ENCODE results near the gene PDCD1. TPM values are rescaled to one million over a fixed set of nuclear protein-coding genes. Genes with fewer than 3 reads are reported as not detected.

PDCD1 gene
- total and polyA plus RNA-seq, 9 donors, result 0.13 to 0.57 (median 0.27) TPM; not detected in 2

DNA sequence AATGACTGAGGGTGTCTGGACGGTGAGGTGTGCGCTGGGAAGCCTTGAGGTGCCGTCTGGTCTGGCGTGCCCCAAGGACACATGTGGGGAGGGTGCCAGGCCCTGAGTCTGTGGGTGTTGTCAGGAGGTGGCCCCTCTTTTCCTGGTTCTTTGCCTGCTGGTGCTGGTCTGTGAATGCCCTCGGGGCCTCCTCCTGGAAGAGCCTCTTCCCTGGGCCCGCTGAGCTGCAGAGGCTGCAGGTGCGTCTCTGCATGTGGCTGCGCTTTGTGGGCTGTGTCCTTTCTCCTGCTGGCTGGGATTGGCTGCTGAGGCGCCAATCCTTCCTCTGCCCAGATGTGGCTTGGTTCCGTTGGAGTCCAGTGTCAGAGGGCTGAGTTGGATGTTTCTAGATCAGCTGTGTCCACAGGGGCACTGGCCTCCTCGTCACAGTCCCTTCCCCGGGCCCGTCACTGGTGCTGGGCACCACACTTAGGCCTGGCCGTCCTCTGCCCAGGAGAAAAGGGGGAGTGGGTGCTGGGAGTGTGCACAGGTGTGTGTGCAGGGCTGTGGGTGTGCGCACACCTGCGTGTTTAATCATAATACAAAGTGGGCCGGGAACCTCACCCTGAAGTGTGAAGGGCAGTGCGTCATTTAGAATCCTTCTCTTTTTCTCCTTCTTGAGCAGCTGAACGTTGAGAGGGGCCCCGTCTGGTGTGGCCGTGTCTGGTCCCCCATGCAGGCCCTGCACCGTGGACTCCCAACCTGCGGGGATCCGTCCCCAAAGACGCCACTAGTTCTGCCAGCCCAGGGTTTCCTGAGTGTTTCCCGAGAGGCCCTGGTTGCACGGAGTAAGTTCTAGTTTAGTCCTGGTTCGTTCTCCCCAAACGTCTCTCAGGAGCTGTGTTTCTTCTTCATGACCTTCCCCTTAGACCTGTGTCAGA, 46.4 kb upstream of the PDCD1 start:
- DNase-seq, result peak in 2 of 5 donors; percentile 25 to 40
- no peaks in the 10 kb centered on the region for H3K27me3 ChIP-seq
- H3K9me3 ChIP-seq, result no peaks in the 10 kb centered on the region
- no peak overlapping the region for H3K4me3 ChIP-seq
- H3K27ac ChIP-seq, result no peak overlapping the region
- no peak for TF ChIP-seq EP300 (IDR thresholded peaks at IDR 0.05)
- TF ChIP-seq, protein P1, sequence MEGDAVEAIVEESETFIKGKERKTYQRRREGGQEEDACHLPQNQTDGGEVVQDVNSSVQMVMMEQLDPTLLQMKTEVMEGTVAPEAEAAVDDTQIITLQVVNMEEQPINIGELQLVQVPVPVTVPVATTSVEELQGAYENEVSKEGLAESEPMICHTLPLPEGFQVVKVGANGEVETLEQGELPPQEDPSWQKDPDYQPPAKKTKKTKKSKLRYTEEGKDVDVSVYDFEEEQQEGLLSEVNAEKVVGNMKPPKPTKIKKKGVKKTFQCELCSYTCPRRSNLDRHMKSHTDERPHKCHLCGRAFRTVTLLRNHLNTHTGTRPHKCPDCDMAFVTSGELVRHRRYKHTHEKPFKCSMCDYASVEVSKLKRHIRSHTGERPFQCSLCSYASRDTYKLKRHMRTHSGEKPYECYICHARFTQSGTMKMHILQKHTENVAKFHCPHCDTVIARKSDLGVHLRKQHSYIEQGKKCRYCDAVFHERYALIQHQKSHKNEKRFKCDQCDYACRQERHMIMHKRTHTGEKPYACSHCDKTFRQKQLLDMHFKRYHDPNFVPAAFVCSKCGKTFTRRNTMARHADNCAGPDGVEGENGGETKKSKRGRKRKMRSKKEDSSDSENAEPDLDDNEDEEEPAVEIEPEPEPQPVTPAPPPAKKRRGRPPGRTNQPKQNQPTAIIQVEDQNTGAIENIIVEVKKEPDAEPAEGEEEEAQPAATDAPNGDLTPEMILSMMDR (IDR thresholded peaks at IDR 0.05), result no peak
- no peak for TF ChIP-seq POLR2A (IDR thresholded peaks at IDR 0.05)
- intact Hi-C loops (cut with DNase I), result no loop called here
- peaks cover 24% of the 10 kb centered on the region for H3K4me1 ChIP-seq (ENCODE audit: insufficient read depth)
- H3K36me3 ChIP-seq, result no peaks in the 10 kb centered on the region
- 88 to 93% (median 92%) methylated on average over 29 of the region's 29 CpGs for WGBS, 3 donors

DNA sequence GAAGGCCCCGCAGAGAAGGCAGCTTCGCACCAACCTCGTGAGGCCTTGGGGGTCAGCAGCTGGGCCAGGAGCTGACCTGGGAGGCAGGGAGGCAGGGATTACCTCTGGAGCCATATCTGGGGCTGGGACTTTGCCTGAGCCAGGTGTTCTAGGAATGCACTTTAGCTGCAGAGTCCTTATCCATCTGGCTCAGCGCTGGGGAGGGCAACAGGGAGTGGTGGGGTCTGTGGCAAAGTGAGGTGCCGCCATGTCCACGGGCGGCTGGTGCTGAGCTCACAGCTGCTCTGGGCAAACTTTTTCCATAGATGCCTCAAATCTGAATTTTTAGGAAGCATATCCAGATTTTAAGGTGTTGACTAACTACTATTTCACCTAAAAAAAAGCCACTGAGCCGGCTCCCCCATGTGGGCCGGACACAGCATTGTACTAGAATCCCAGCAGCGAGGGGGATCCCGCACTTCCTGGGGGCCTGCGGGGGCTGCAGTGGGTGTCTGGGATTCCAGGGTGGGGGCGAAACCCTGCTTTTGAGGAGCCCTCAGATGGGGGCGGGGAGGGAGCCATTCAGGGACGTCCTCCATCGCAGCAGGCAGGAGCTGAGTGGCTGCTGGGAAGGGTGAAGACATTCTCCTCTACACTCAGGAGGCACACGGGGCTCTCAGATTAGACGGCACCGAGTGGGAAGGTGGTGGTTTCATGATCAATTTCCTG, 45.5 kb upstream of the PDCD1 start:
- Histone ChIP-seq H3K36me3 (no peaks in the 10 kb centered on the region), H3K4me1 (ENCODE audit: insufficient read depth) (peaks cover 28% of the 10 kb centered on the region), H3K4me3 (no peak overlapping the region), H3K27me3 (no peaks in the 10 kb centered on the region), H3K27ac (no peak overlapping the region), H3K9me3 (no peaks in the 10 kb centered on the region)
- peak in 2 of 5 donors; percentile 26 to 36 for DNase-seq
- intact Hi-C loops (cut with DNase I), result no loop called here
- 89 to 93% (median 92%) methylated on average over 19 of the region's 19 CpGs for WGBS, 3 donors
- TF ChIP-seq EP300 (IDR thresholded peaks at IDR 0.05) (no peak), POLR2A (IDR thresholded peaks at IDR 0.05) (no peak)
- TF ChIP-seq, protein P1 (IDR thresholded peaks at IDR 0.05), result no peak

DNA sequence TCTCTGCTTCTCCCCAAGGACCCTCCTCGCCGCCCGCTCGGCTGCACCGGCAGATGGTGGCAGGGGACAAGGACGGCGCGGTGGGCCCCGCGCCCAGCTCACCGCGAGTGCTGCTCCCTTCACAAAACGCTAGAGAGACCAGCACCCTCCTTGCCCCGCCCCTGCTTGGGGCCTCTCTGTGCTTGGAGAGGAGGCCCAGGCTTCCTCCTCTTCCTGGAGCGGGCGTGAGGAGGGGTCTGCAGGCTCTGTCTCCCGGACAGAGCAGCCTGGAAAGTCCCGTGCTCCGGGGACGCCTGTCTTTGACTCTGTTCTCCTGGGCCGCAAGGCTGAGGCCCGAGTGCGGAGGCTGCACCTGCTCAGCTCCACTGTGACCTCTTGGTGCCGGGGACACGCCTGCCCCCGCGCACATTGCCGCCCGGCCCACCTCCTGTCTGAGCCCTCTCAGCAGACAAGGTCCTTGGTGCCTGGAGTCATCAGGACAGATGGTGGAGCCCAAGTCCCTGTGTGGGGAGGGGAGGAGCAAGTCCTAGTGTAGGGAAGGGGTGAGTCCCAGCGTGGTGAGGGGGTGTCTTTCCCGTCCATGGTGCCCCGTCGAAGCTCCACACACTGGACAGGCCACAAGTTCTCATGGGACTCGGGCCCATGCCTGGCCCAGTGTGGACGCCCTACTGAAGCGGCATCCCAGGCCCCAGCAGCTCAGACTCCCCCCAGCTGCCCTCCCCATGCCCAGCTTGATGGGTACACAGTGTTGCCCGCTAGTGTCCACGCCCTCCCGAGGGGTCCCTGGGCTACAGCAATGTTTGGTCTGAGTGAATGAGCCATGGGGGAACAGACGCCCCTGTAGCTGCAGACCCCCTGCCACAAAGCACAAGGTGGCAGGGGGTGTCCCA, 44.7 kb upstream of the PDCD1 start:
- H3K36me3 ChIP-seq, result no peaks in the 10 kb centered on the region
- TF ChIP-seq POLR2A (IDR thresholded peaks at IDR 0.05) (no peak), EP300 (IDR thresholded peaks at IDR 0.05) (no peak)
- TF ChIP-seq, protein P1 (IDR thresholded peaks at IDR 0.05), result no peak
- intact Hi-C loops (cut with DNase I), result no loop called here
- peak in 3 of 5 donors; percentile 30 to 48 (median 41) for DNase-seq
- H3K27me3 ChIP-seq, result no peaks in the 10 kb centered on the region
- H3K27ac ChIP-seq, result no peak overlapping the region
- no peak overlapping the region for H3K4me3 ChIP-seq
- peaks cover 35% of the 10 kb centered on the region for H3K4me1 ChIP-seq (ENCODE audit: insufficient read depth)
- no peaks in the 10 kb centered on the region for H3K9me3 ChIP-seq
- 95 to 96% (median 96%) methylated on average over 40 of the region's 40 CpGs for WGBS, 3 donors

All from ovary (tissue), 9 donors.